Esophagus (tissue), 2 donors: ENCODE measurements around the gene TPPP2. TPM values are rescaled to one million over a fixed set of nuclear protein-coding genes. Genes with fewer than 3 reads are reported as not detected.

ENCODE experiments used
- polyA plus RNA-seq, 2 donors: library from polyadenylated mRNA; stranded (reverse); fragments of 200-250 nt; gene quantifications; one replicate each; pipeline ENCODE4 v1.2.3, GENCODE V29; 2013
- donor health status: healthy with polysubstance abuse.
- donor health status: Bipolar disorder and iron deficiency.

TPPP2 gene
- polyA plus RNA-seq, 2 donors, result 0.14 TPM; not detected in 1

Other genes with a start within 250 kb of the TPPP2 start
- gene RNASE6, start 248.9 kb upstream of the TPPP2 start, polyA plus RNA-seq, result 1 to 10 TPM; 1.0 to 1.8 TPM
- gene RNASE1, start 227.4 kb upstream of the TPPP2 start, polyA plus RNA-seq, result 10 to 100 TPM; 21.7 to 46.5 TPM
- under 1 TPM in 1 of 2 donors, not detected in 1; 0.09 TPM for gene RNASE3, start 138.8 kb upstream of the TPPP2 start, polyA plus RNA-seq
- under 1 TPM; 0.29 to 0.46 TPM for gene RNASE2, start 74.7 kb upstream of the TPPP2 start, polyA plus RNA-seq
- gene METTL17, start 40.2 kb upstream of the TPPP2 start, polyA plus RNA-seq, result 10 to 100 TPM; 55.1 to 56.3 TPM
- gene SLC39A2, start 30.9 kb upstream of the TPPP2 start, polyA plus RNA-seq, result 10 to 100 TPM in 1 of 2 donors, 1 to 10 TPM in 1; 8.2 to 20.3 TPM
- 100 to 1,000 TPM; 131 to 252 TPM for gene NDRG2, start 5.2 kb upstream of the TPPP2 start, polyA plus RNA-seq
- not detected for gene RNASE13, start 4.6 kb downstream of the TPPP2 start, polyA plus RNA-seq
- 10 to 100 TPM; 33.9 to 92.8 TPM for gene RNASE7, start 12.1 kb downstream of the TPPP2 start, polyA plus RNA-seq
- not detected for gene RNASE8, start 27.6 kb downstream of the TPPP2 start, polyA plus RNA-seq
- gene ARHGEF40, start 40.1 kb downstream of the TPPP2 start, polyA plus RNA-seq, result 1 to 10 TPM; 1.8 to 3.0 TPM
- gene ZNF219, start 68.4 kb downstream of the TPPP2 start, polyA plus RNA-seq, result 10 to 100 TPM; 39.9 to 42.2 TPM
- 1 to 10 TPM; 1.6 to 1.8 TPM for gene TMEM253, start 70.8 kb downstream of the TPPP2 start, polyA plus RNA-seq
- not detected for gene OR5AU1, start 125.8 kb downstream of the TPPP2 start, polyA plus RNA-seq
- 100 to 1,000 TPM; 431 to 699 TPM for gene HNRNPC, start 239.2 kb downstream of the TPPP2 start, polyA plus RNA-seq
- under 1 TPM; 0.11 to 0.14 TPM for gene RPGRIP1, start 249.9 kb downstream of the TPPP2 start, polyA plus RNA-seq